Mesothelial cell of epicardium (in vitro differentiated cells): ENCODE data around the gene C10orf90. TPM values are rescaled to one million over a fixed set of nuclear protein-coding genes. Genes with fewer than 3 reads are reported as not detected.

Experiments used
- DNase-seq, 2 experiments: peaks; one replicate each; pipeline ENCODE4 v3.0.0; 2021; ENCODE audit warnings: low spot score in 2 of 2; ENCODE audit not compliant: unreplicated experiment in 2 of 2
- H3K27ac Mint-ChIP-seq: 2 replicates; pipeline ENCODE4 v1.8.0; 2021; ENCODE audit warnings: mixed read lengths
- H3K27me3 Mint-ChIP-seq: 2 replicates; pipeline ENCODE4 v1.8.0; 2021; ENCODE audit warnings: low read depth, mixed read lengths
- H3K36me3 Mint-ChIP-seq: 2 replicates; pipeline ENCODE4 v1.8.0; 2021; ENCODE audit warnings: mixed read lengths
- H3K4me1 Mint-ChIP-seq: 2 replicates; pipeline ENCODE4 v1.8.0; 2021; ENCODE audit warnings: mixed read lengths
- H3K4me3 Mint-ChIP-seq: 2 replicates; pipeline ENCODE4 v1.8.0; 2021; ENCODE audit warnings: mild to moderate bottlenecking, moderate library complexity, mixed read lengths
- H3K9me3 Mint-ChIP-seq: 2 replicates; pipeline ENCODE4 v1.8.0; 2021; ENCODE audit warnings: mixed read lengths
- CTCF ChIP-seq: fragments of 200-600 bp; sonication (generic); IDR thresholded peaks from one replicate; pipeline ENCODE4 v1.5.0; 2021; ENCODE audit warnings: antibody characterized with exemption; ENCODE audit not compliant: unreplicated experiment
- total RNA-seq: library from RNA; stranded (reverse); gene quantifications from 3 replicates; pipeline ENCODE4 v1.2.1, GENCODE V29; 2021

Gene C10orf90
- total RNA-seq, 1 donor from 2014 or later = not detected

- H3K4me3 Mint-ChIP-seq = no peak overlapping the region
- no peaks in the 10 kb centered on the region for H3K4me1 Mint-ChIP-seq
- H3K36me3 Mint-ChIP-seq = no peaks in the 10 kb centered on the region
- no peaks in the 10 kb centered on the region for H3K27me3 Mint-ChIP-seq
- TF ChIP-seq CTCF = no peak
- no peak for DNase-seq
- no peaks in the 10 kb centered on the region for H3K9me3 Mint-ChIP-seq
- no peak overlapping the region for H3K27ac Mint-ChIP-seq
These were observed 76.4 kb downstream of the C10orf90 start for GRCh38 chr10:126593968-126594701.

- Mint-ChIP-seq H3K36me3 (no peaks in the 10 kb centered on the region), H3K4me3 (no peak overlapping the region), H3K27me3 (peaks cover 6% of the 10 kb centered on the region), H3K4me1 (no peaks in the 10 kb centered on the region), H3K9me3 (no peaks in the 10 kb centered on the region), H3K27ac (no peak overlapping the region)
- TF ChIP-seq CTCF = no peak
- DNase-seq = no peak
These were observed 77.6 kb downstream of the C10orf90 start for GRCh38 chr10:126592901-126593300.

GRCh38 chr10:126588024-126588423 is 82.5 kb downstream of the C10orf90 start:
- H3K4me3 Mint-ChIP-seq = no peak overlapping the region
- no peak for TF ChIP-seq CTCF
- DNase-seq = no peak
- H3K27me3 Mint-ChIP-seq = peaks cover 35% of the 10 kb centered on the region
- H3K4me1 Mint-ChIP-seq = no peaks in the 10 kb centered on the region
- H3K27ac Mint-ChIP-seq = no peak overlapping the region
- no peaks in the 10 kb centered on the region for H3K36me3 Mint-ChIP-seq
- no peaks in the 10 kb centered on the region for H3K9me3 Mint-ChIP-seq

GRCh38 chr10:126586878-126587277 is 83.6 kb downstream of the C10orf90 start:
- Mint-ChIP-seq H3K4me1 (no peaks in the 10 kb centered on the region), H3K27me3 (peaks cover 43% of the 10 kb centered on the region)
- TF ChIP-seq CTCF = no peak

GRCh38 chr10:126586128-126586527 is 84.4 kb downstream of the C10orf90 start:
- Mint-ChIP-seq H3K27me3 (peaks cover 50% of the 10 kb centered on the region), H3K4me3 (no peak overlapping the region), H3K4me1 (no peaks in the 10 kb centered on the region), H3K9me3 (no peaks in the 10 kb centered on the region), H3K36me3 (no peaks in the 10 kb centered on the region), H3K27ac (no peak overlapping the region)
- TF ChIP-seq CTCF = no peak
- no peak for DNase-seq

More at GRCh38 chr10:126586878-126587277, 83.6 kb downstream of the C10orf90 start:
- Mint-ChIP-seq H3K9me3 (no peaks in the 10 kb centered on the region), H3K36me3 (no peaks in the 10 kb centered on the region), H3K4me3 (no peak overlapping the region), H3K27ac (no peak overlapping the region)
- DNase-seq = no peak
